ENCODE results near the gene GPR78. TPM values are rescaled to one million over a fixed set of nuclear protein-coding genes. Genes with fewer than 3 reads are reported as not detected.

GPR78 gene
- total and polyA plus RNA-seq, 2 of the 13 experiments (the other 11 are each of a cell fraction or from before 2014, with no cell fraction given): 0.01 to 0.07 TPM

- TF ChIP-seq TAF15 (IDR thresholded peaks at IDR 0.05; ENCODE audit: low read depth, low read length, poor library complexity, severe bottlenecking): no peak
These were observed 20.1 kb downstream of the GPR78 start (continued) for GRCh38 chr4:8600266-8600665.

DNA sequence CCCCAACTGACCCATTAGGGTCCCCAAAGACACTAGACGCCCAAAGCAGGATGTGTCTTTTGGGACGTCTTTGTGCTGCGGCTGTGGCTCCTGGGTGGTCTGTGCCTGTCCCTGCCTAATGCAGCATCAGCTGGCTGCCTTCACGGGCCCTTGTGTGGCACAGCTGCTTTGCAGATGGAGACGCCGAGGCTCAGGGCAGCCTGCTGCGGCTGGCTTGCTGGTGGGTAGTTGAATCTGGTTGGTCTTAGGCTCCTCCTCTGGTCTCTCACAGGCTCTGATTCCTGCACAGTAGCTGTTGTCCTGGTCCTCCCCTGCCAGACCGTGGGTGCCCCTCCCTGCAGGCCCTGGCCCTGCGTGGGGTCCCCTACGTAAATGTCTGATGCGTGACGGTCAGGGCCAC lies 20.5 kb downstream of the GPR78 start:
- POLR2A ChIA-PET: no interaction called here
- CTCF ChIA-PET (ENCODE audit: low intra/inter-chr PET ratio, low total read pairs): no interaction called here
- no peak overlapping the region for H3K9ac ChIP-seq (ENCODE audit: insufficient read depth, low read depth, low read length)
- no peak for FAIRE-seq
- peaks cover 2% of the 10 kb centered on the region for H3K4me1 ChIP-seq (ENCODE audit: insufficient read depth, low read length)
- no peak overlapping the region for H3K4me2 ChIP-seq (ENCODE audit: low read depth, low read length)
- no peaks in the 10 kb centered on the region for H3K79me2 ChIP-seq (ENCODE audit: insufficient read depth, low read length)
- in situ Hi-C loops (cut with HindIII; ENCODE audit: extremely low pct_ligation_motif_present, low pct_unique_long_range_greater_than_20kb) (no loop called here), intact Hi-C loops (cut with micrococcal nuclease; ENCODE audit: unreplicated experiment) (no loop called here)
- H2AFZ ChIP-seq (ENCODE audit: low read length): no peak overlapping the region
- 37% methylated on average over 2 of the region's 12 CpGs for WGBS (ENCODE audit: low lambda C conversion rate)
- no peak for ATAC-seq
- no peak overlapping the region for H3K4me3 ChIP-seq (replicated peaks in 1 of 3; ENCODE audit: insufficient read depth in 1 of 3, low read depth in 2 of 3, low read length in 3 of 3)
- BruUV-seq (replicated peaks): no TSS peak
- H3K36me3 ChIP-seq (replicated peaks in 1 of 2; ENCODE audit: control insufficient read depth in 1 of 2, insufficient read depth in 2 of 2, low read length in 2 of 2): no peaks in the 10 kb centered on the region
- no peaks in the 10 kb centered on the region for H3K9me3 ChIP-seq (ENCODE audit: low read length)
- peaks cover 6 to 39% of the 10 kb centered on the region in 2 experiments; a peak in 4 of 5 replicates for H3K27me3 ChIP-seq (ENCODE audit: control insufficient read depth in 1 of 2, insufficient read depth in 2 of 2, low read length in 2 of 2)
- no peak overlapping the region for H3K27ac ChIP-seq (ENCODE audit: extremely low read length, insufficient read depth, low read length)
- no peak for DNase-seq (ENCODE audit: low spot score)
- peaks cover 6% of the 10 kb centered on the region; the same call in 1 of the 2 replicates for H4K20me1 ChIP-seq (ENCODE audit: insufficient read depth, low read length)
- TF ChIP-seq MLX (CRISPR knock-in tag; IDR thresholded peaks at IDR 0.05) (no peak), HOXA9 (CRISPR knock-in tag; IDR thresholded peaks at IDR 0.05; ENCODE audit: borderline replicate concordance) (no peak), JUN (CRISPR knock-in tag; IDR thresholded peaks at IDR 0.05) (no peak), CHCHD3 (CRISPR knock-in tag; IDR thresholded peaks at IDR 0.05) (no peak), NBN (conservative IDR thresholded peaks at IDR 0.05) (no peak), HIC2 (CRISPR knock-in tag; IDR thresholded peaks at IDR 0.05; ENCODE audit: low read depth) (no peak), ZNF383 (CRISPR knock-in tag; IDR thresholded peaks at IDR 0.05; ENCODE audit: borderline replicate concordance) (no peak), TARDBP (CRISPR knock-in tag; IDR thresholded peaks at IDR 0.05) (no peak), RCOR2 (CRISPR knock-in tag; IDR thresholded peaks at IDR 0.05) (no peak), PHB2 (IDR thresholded peaks at IDR 0.05; ENCODE audit: partially characterized antibody) (no peak), ZNF619 (CRISPR knock-in tag; IDR thresholded peaks at IDR 0.05) (no peak), ZNF326 (CRISPR knock-in tag; IDR thresholded peaks at IDR 0.05; ENCODE audit: borderline replicate concordance) (no peak), DPF2 (CRISPR knock-in tag; IDR thresholded peaks at IDR 0.05; ENCODE audit: borderline replicate concordance, low read depth) (no peak), ZFYVE20 (CRISPR knock-in tag; IDR thresholded peaks at IDR 0.05; ENCODE audit: borderline replicate concordance, low read depth) (no peak), RARA (CRISPR knock-in tag; IDR thresholded peaks at IDR 0.05) (no peak), KDM5B (CRISPR knock-in tag; IDR thresholded peaks at IDR 0.05; ENCODE audit: borderline replicate concordance) (no peak), ZNF761 (CRISPR knock-in tag; conservative IDR thresholded peaks at IDR 0.05) (no peak)
- TF ChIP-seq, protein P1, sequence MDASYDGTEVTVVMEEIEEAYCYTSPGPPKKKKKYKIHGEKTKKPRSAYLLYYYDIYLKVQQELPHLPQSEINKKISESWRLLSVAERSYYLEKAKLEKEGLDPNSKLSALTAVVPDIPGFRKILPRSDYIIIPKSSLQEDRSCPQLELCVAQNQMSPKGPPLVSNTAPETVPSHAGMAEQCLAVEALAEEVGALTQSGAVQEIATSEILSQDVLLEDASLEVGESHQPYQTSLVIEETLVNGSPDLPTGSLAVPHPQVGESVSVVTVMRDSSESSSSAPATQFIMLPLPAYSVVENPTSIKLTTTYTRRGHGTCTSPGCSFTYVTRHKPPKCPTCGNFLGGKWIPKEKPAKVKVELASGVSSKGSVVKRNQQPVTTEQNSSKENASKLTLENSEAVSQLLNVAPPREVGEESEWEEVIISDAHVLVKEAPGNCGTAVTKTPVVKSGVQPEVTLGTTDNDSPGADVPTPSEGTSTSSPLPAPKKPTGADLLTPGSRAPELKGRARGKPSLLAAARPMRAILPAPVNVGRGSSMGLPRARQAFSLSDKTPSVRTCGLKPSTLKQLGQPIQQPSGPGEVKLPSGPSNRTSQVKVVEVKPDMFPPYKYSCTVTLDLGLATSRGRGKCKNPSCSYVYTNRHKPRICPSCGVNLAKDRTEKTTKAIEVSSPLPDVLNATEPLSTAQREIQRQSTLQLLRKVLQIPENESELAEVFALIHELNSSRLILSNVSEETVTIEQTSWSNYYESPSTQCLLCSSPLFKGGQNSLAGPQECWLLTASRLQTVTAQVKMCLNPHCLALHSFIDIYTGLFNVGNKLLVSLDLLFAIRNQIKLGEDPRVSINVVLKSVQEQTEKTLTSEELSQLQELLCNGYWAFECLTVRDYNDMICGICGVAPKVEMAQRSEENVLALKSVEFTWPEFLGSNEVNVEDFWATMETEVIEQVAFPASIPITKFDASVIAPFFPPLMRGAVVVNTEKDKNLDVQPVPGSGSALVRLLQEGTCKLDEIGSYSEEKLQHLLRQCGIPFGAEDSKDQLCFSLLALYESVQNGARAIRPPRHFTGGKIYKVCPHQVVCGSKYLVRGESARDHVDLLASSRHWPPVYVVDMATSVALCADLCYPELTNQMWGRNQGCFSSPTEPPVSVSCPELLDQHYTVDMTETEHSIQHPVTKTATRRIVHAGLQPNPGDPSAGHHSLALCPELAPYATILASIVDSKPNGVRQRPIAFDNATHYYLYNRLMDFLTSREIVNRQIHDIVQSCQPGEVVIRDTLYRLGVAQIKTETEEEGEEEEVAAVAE (CRISPR knock-in tag; IDR thresholded peaks at IDR 0.05; ENCODE audit: borderline replicate concordance): no peak
